Endothelial cell (in vitro differentiated cells): ENCODE data around the gene TAB2. TPM values are rescaled to one million over a fixed set of nuclear protein-coding genes. Genes with fewer than 3 reads are reported as not detected.

Source experiments
- DNase-seq: peaks from one replicate; pipeline ENCODE4 v3.0.0; 2021; ENCODE audit warnings: low spot score
- H3K27ac Mint-ChIP-seq: one replicate; pipeline ENCODE4 v1.8.0; 2021; ENCODE audit warnings: mixed read lengths, inconsistent platforms; ENCODE audit not compliant: unreplicated experiment
- H3K27me3 Mint-ChIP-seq: one replicate; pipeline ENCODE4 v1.8.0; 2021; ENCODE audit warnings: mild to moderate bottlenecking, moderate library complexity, mixed read lengths, inconsistent platforms; ENCODE audit not compliant: unreplicated experiment
- H3K36me3 Mint-ChIP-seq: one replicate; pipeline ENCODE4 v1.8.0; 2021; ENCODE audit warnings: mild to moderate bottlenecking, low read depth, mixed read lengths, inconsistent platforms; ENCODE audit not compliant: unreplicated experiment
- H3K4me1 Mint-ChIP-seq: one replicate; pipeline ENCODE4 v1.8.0; 2021; ENCODE audit warnings: mild to moderate bottlenecking, mixed read lengths, inconsistent platforms; ENCODE audit not compliant: unreplicated experiment
- H3K4me3 Mint-ChIP-seq: one replicate; pipeline ENCODE4 v1.8.0; 2021; ENCODE audit warnings: mild to moderate bottlenecking, mixed read lengths, inconsistent platforms; ENCODE audit not compliant: unreplicated experiment
- H3K9me3 Mint-ChIP-seq: one replicate; pipeline ENCODE4 v1.8.0; 2021; ENCODE audit warnings: mixed read lengths, inconsistent platforms; ENCODE audit not compliant: unreplicated experiment
- CTCF ChIP-seq: fragments of 200-600 bp; sonication (generic); IDR thresholded peaks from one replicate; pipeline ENCODE4 v1.5.0; 2021; ENCODE audit warnings: antibody characterized with exemption; ENCODE audit not compliant: unreplicated experiment
- total RNA-seq: library from RNA; stranded (reverse); fragmentation: NEBNext Ultra II Directional; extraction: Animal tissue kit (Norgen Biotek cat#: 25700); gene quantifications from one replicate; pipeline ENCODE4 v1.2.1, GENCODE V29; 2021; ENCODE audit not compliant: unreplicated experiment

The TAB2 gene
- total RNA-seq, 1 donor from 2014 or later: 105 TPM

GRCh38 chr6:149271348-149272340 lies 45.9 kb upstream of the TAB2 start:
- no peak overlapping the region for H3K4me3 Mint-ChIP-seq
- peaks cover 5% of the 10 kb centered on the region for H3K36me3 Mint-ChIP-seq
- no peak for TF ChIP-seq CTCF
- H3K4me1 Mint-ChIP-seq: peaks cover 29% of the 10 kb centered on the region
- no peak for DNase-seq
- H3K27ac Mint-ChIP-seq: no peak overlapping the region
- H3K9me3 Mint-ChIP-seq: peaks cover 3% of the 10 kb centered on the region
- peaks cover 5% of the 10 kb centered on the region for H3K27me3 Mint-ChIP-seq

- Mint-ChIP-seq H3K4me1 (peaks cover 14% of the 10 kb centered on the region), H3K36me3 (peaks cover 5% of the 10 kb centered on the region), H3K9me3 (peaks cover 3% of the 10 kb centered on the region), H3K27ac (no peak overlapping the region), H3K27me3 (peaks cover 3% of the 10 kb centered on the region), H3K4me3 (peak overlapping the region; percentile 56)
- no peak for DNase-seq
- TF ChIP-seq CTCF: no peak
Measured at GRCh38 chr6:149273318-149273717, 44.2 kb upstream of the TAB2 start.

GRCh38 chr6:149275621-149276020 lies 41.9 kb upstream of the TAB2 start:
- Mint-ChIP-seq H3K36me3 (peaks cover 5% of the 10 kb centered on the region), H3K27me3 (peaks cover 3% of the 10 kb centered on the region), H3K4me3 (no peak overlapping the region), H3K4me1 (peaks cover 4% of the 10 kb centered on the region), H3K9me3 (peaks cover 3% of the 10 kb centered on the region), H3K27ac (no peak overlapping the region)
- DNase-seq: no peak
- TF ChIP-seq CTCF: no peak

- no peak for TF ChIP-seq CTCF
- H3K27ac Mint-ChIP-seq: no peak overlapping the region
- peaks cover 5% of the 10 kb centered on the region for H3K36me3 Mint-ChIP-seq
- H3K27me3 Mint-ChIP-seq: peaks cover 3% of the 10 kb centered on the region
- no peaks in the 10 kb centered on the region for H3K9me3 Mint-ChIP-seq
- H3K4me3 Mint-ChIP-seq: no peak overlapping the region
- H3K4me1 Mint-ChIP-seq: peaks cover 4% of the 10 kb centered on the region
- no peak for DNase-seq
Measured at GRCh38 chr6:149277621-149278020, 39.9 kb upstream of the TAB2 start.

GRCh38 chr6:149278997-149279396 lies 38.5 kb upstream of the TAB2 start:
- no peak for TF ChIP-seq CTCF
- H3K27me3 Mint-ChIP-seq: no peaks in the 10 kb centered on the region
- DNase-seq: no peak
- no peak overlapping the region for H3K4me3 Mint-ChIP-seq
- no peaks in the 10 kb centered on the region for H3K36me3 Mint-ChIP-seq
- H3K4me1 Mint-ChIP-seq: no peaks in the 10 kb centered on the region
- no peak overlapping the region for H3K27ac Mint-ChIP-seq
- no peaks in the 10 kb centered on the region for H3K9me3 Mint-ChIP-seq
